Measurements from ENCODE around the gene RECQL. TPM values are rescaled to one million over a fixed set of nuclear protein-coding genes. Genes with fewer than 3 reads are reported as not detected.

RECQL gene
- total RNA-seq, 1 donor from 2014 or later = 15.7 TPM

GRCh38 chr12:21453312-21453852 is 48.1 kb downstream of the RECQL start:
- Histone ChIP-seq H3K27ac (no peak overlapping the region), H3K4me1 (no peaks in the 10 kb centered on the region), H3K27me3 (no peaks in the 10 kb centered on the region), H3K9me3 (no peaks in the 10 kb centered on the region), H3K4me3 (no peak overlapping the region), H3K36me3 (peaks cover 0 to 31% of the 10 kb centered on the region in 2 donors)
- no peak for DNase-seq (ENCODE audit: extremely low spot score in 2 of 2)
- intact Hi-C loops (cut with DNase I) = no loop called here
- TF ChIP-seq CTCF (IDR thresholded peaks at IDR 0.05) = no peak
- TF ChIP-seq POLR2AphosphoS5 (IDR thresholded peaks at IDR 0.05; ENCODE audit: insufficient read depth in 1 of 2, low read depth in 1 of 2) = no peak
- no peak for TF ChIP-seq POLR2A (IDR thresholded peaks at IDR 0.05)

GRCh38 chr12:21451529-21451928 is 49.9 kb downstream of the RECQL start:
- no peak overlapping the region for H3K4me3 ChIP-seq
- H3K27me3 ChIP-seq = no peaks in the 10 kb centered on the region
- no peak for TF ChIP-seq POLR2AphosphoS5 (IDR thresholded peaks at IDR 0.05; ENCODE audit: insufficient read depth in 1 of 2, low read depth in 1 of 2)
- TF ChIP-seq POLR2A (IDR thresholded peaks at IDR 0.05) = no peak
- no peak for TF ChIP-seq CTCF (IDR thresholded peaks at IDR 0.05)
- intact Hi-C loops (cut with DNase I) = no loop called here
- H3K9me3 ChIP-seq = no peaks in the 10 kb centered on the region
- H3K27ac ChIP-seq = no peak overlapping the region
- peaks cover 0 to 21% of the 10 kb centered on the region in 2 donors for H3K36me3 ChIP-seq
- no peaks in the 10 kb centered on the region for H3K4me1 ChIP-seq
- no peak for DNase-seq (ENCODE audit: extremely low spot score in 2 of 2)

- Histone ChIP-seq H3K27ac (no peak overlapping the region), H3K27me3 (no peaks in the 10 kb centered on the region), H3K9me3 (no peaks in the 10 kb centered on the region), H3K4me1 (peaks cover under 1% of the 10 kb centered on the region), H3K4me3 (no peak overlapping the region), H3K36me3 (peaks cover 0 to 24% of the 10 kb centered on the region in 2 donors)
- DNase-seq (ENCODE audit: extremely low spot score in 2 of 2) = no peak
- no peak for TF ChIP-seq POLR2AphosphoS5 (IDR thresholded peaks at IDR 0.05; ENCODE audit: insufficient read depth in 1 of 2, low read depth in 1 of 2)
- TF ChIP-seq POLR2A (IDR thresholded peaks at IDR 0.05) = no peak
- TF ChIP-seq CTCF (IDR thresholded peaks at IDR 0.05) = no peak
- intact Hi-C loops (cut with DNase I) = no loop called here
Measured at GRCh38 chr12:21444193-21445146, 57.0 kb downstream of the RECQL start.

- Histone ChIP-seq H3K27me3 (no peaks in the 10 kb centered on the region), H3K4me3 (no peak overlapping the region), H3K9me3 (no peaks in the 10 kb centered on the region), H3K36me3 (no peaks in the 10 kb centered on the region), H3K27ac (no peak overlapping the region), H3K4me1 (peaks cover 22% of the 10 kb centered on the region)
- intact Hi-C loops (cut with DNase I) = no loop called here
- no peak for DNase-seq (ENCODE audit: extremely low spot score in 2 of 2)
- no peak for TF ChIP-seq POLR2AphosphoS5 (IDR thresholded peaks at IDR 0.05; ENCODE audit: insufficient read depth in 1 of 2, low read depth in 1 of 2)
- no peak for TF ChIP-seq CTCF (IDR thresholded peaks at IDR 0.05)
- TF ChIP-seq POLR2A (IDR thresholded peaks at IDR 0.05) = no peak
Measured at GRCh38 chr12:21439347-21439746, 62.1 kb downstream of the RECQL start.

GRCh38 chr12:21438643-21439042 is 62.8 kb downstream of the RECQL start:
- no peak overlapping the region for H3K27ac ChIP-seq

More at GRCh38 chr12:21438643-21439042, 62.8 kb downstream of the RECQL start:
- Histone ChIP-seq H3K9me3 (no peaks in the 10 kb centered on the region), H3K36me3 (no peaks in the 10 kb centered on the region), H3K27me3 (no peaks in the 10 kb centered on the region), H3K4me1 (peaks cover 22% of the 10 kb centered on the region), H3K4me3 (peak overlapping the region in 1 of 2 donors; percentile 78)
- TF ChIP-seq CTCF (IDR thresholded peaks at IDR 0.05) = no peak
- no peak for TF ChIP-seq POLR2A (IDR thresholded peaks at IDR 0.05)
- no peak for TF ChIP-seq POLR2AphosphoS5 (IDR thresholded peaks at IDR 0.05; ENCODE audit: insufficient read depth in 1 of 2, low read depth in 1 of 2)
- intact Hi-C loops (cut with DNase I) = no loop called here
- no peak for DNase-seq (ENCODE audit: extremely low spot score in 2 of 2)

Data from vagina (tissue), 2 donors.